GM11168 (cell line): Measurements from ENCODE around the gene PPP1CA.

ENCODE experiments used
- in situ Hi-C: fragments of 300-500 bp; cut with MboI; formaldehyde crosslinking; loops from one replicate; pipeline ENCODE4 v1.12.0; 2022; ENCODE audit warnings: low sequenced_read_pairs; ENCODE audit not compliant: unreplicated experiment

The PPP1CA gene

GRCh38 chr11:67356387-67356863, 45.2 kb downstream of the PPP1CA start:
- in situ Hi-C loops: no loop called here

- in situ Hi-C loops: no loop called here
Measured at GRCh38 chr11:67355794-67356386, 45.8 kb downstream of the PPP1CA start.

GRCh38 chr11:67355023-67355793, 46.5 kb downstream of the PPP1CA start:
- in situ Hi-C loops: no loop called here

- in situ Hi-C loops: loop anchor here (5.0 kb wide), 1 partner anchor 33 kb away; no protein-coding TSS in a partner anchor
Measured at GRCh38 chr11:67354075-67355022, 47.3 kb downstream of the PPP1CA start.

- in situ Hi-C loops: loop anchor here (5.0 kb wide), 1 partner anchor 34 kb away; no protein-coding TSS in a partner anchor
Measured at GRCh38 chr11:67353317-67354074, 48.2 kb downstream of the PPP1CA start, which contains the start of gene POLD4. Gene POLD4, minus strand, starts transcription at chr11:67353546. Its CDS starts 147 bp downstream, at chr11:67353399.

GRCh38 chr11:67352546-67353316, 48.9 kb downstream of the PPP1CA start:
- in situ Hi-C loops: loop anchor here (5.0 kb wide), 1 partner anchor 35 kb away; no protein-coding TSS in a partner anchor

- in situ Hi-C loops: loop anchor here (5.0 kb wide), 1 partner anchor 36 kb away; no protein-coding TSS in a partner anchor
Measured at GRCh38 chr11:67351275-67352005, 50.2 kb downstream of the PPP1CA start.

- in situ Hi-C loops: loop anchor here (5.0 kb wide), 1 partner anchor 37 kb away; no protein-coding TSS in a partner anchor
Measured at GRCh38 chr11:67349928-67350465, 51.7 kb downstream of the PPP1CA start.

- in situ Hi-C loops: no loop called here
Measured at GRCh38 chr11:67349457-67349856, 52.2 kb downstream of the PPP1CA start.

GRCh38 chr11:67349036-67349435, 52.6 kb downstream of the PPP1CA start:
- in situ Hi-C loops: no loop called here
